Measurements from ENCODE around the gene MEPCE.
A peak's percentile ranks its signal among the peaks of the same experiment; 100 is the strongest.

MEPCE gene

DNA sequence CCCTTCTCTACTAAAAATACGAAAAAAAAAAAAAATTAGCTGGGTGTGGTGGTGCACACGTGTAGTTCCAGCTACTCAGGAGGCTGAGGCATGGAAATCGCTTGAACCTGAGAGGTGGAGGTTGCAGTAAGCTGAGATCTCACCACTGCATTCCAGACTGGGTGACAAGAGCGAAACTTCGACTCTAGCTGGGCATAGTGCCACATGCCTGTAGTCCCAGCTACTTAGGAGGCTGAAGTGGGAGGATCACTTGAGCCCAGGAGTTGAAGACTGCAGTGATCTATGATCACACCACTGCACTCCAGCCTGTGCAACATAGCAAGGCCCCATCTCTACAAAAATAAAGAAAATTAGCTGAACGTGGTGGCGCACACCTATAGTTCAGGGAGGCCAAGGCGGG is 35.7 kb downstream of the MEPCE start:
- no peak for DNase-seq

DNA sequence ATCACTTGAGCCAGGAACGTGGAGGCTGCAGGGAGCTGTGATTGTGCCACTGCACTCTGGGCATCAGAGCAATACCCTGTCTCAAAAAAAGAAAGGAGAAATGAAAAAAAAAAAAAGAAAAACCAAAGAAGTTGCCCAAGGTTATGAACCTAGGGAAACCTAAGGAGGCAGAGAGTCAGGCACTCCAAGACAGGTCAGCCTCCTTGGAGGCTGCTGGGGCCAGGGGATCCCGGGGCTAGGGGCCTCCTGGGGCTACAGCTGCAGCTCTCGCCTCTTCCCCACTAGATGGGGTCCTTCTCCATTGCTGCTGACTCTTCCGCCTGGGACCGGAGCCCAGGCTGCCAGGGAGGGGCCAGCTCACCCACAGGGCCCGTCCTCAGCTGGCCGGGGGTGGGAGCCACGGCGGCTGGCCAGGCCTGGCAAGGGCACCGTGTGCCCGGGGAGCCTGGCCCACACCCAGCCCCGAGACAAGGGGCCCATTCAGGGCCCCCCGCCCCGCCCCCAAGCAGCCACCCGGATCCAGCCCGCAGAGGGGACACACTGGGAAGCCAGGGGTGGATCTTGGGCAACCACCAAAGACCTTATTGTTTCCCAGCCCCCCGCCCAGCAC is 36.2 kb downstream of the MEPCE start:
- no peak for DNase-seq

DNA sequence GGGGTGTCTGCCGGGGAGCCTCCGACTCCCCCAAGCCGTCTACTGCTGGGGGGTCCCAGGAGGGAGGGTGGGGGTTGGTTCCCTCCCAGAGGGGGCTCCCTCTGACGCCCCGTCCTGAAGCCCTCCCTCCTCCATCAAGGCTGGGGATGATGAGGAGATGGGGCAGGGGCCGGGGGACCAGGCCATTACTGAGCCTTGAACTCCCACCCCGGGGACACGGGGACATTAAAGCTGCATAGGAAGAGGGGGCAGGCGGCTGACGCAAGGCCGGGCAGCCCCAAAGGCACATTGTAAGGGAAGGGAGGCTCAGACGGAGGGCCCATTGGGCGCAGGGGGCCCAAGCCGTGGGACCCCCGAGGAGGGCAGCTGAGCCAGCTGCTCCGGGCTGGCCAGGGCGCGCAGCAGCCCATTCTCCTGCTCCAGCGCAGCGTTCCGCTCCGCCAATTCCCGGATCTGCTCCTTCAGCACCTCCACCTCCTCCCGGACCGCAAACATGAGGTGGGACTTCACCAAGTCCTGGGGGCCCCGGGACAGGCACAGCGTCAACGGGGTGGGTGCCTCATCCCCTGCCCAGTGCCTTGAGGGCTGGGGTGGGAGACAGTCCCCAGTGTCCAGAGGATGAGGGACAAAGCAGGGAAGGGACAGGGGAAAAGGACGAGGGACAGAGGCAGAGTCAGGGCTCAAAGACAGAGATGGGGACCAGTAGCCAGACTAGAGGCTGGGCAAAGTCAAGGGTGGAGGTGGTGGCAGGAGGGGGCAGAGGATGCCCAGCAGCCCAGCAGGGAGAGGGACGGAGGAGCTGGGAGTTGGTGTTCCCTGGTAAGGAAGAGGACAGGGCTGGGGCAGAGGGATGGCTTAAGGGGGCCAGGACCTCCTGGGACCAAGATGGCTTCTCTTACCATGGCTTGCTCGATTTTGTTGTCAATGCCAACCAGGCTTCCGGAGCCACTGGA is 37.3 kb downstream of the MEPCE start:
- DNase-seq: no peak

DNA sequence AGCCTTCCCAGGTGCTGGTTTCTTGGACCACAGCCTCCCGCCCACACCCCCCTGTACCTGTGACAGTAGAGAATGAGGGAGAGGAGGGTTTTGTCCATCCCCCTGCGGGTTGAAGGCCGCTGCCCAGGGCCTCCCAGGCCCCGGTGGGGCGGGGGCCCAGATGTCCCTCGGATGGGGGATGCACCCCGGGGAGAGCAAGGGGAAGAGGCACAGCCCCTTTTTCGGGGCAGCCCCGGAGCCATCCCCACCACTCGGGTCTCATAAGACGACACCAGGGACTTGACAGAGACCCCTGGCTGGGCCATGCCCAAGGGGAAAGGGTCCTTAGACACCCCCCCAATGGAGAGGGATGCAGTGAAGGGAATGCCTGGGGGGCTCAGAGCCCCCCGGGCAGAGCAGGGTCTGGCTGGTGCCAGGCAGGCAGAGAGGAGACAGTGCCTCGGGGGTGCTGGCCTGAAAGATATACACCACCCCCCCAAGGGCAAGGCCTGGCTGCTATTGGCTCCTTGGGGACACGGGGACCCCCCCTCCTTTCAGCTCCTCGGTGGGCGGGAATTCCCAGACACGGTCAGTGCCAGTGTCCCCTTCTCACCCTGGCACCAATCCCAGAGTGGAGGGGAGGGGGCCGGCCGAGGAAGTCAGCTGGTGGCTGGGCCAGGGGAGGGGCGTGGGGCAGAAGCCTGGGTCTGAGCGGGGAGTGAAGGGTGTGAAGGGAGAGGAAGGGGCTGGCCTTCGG is 38.2 kb downstream of the MEPCE start:
- no peak for DNase-seq

DNA sequence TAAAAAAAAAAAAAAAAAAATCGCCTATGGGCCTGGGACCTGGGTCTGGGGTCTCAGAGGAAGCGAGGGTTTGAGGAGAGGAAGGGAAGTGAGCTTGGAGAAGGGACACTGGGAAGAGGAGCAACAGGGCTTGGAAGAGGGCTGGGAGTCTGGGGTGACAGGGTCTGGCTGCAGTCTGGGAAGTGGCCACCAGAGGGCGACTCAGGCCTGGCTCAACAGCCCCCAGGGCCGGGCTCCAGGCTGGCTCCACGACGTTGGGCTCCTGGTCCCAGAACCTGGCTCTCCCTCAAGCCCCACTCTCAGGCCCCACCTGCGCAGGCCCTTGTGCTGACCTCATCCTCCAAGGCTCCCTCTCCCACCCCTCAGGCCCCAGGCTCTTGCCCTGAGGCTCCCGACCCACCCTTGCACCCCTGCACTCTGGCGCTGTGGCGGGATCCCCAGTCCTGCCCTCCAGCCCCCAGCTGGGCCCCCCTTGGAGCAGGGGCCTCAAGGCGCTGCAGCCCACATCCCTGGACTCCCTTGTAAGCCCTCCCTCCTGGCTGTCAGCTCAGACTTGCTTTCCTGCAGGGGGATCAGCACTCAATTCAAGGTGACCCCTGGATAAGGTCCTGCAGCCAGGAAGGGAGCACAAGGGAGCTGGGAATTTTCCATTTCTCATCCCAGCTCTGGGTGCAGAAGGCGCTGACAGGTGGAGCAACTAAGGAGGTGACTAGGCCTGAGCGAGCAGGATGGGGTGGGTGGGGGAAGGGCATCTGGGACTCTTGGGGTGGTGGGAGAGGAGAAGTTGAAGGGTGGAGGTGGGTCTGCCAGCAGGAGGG is 39.8 kb downstream of the MEPCE start:
- peak; percentile 72 for DNase-seq

DNA sequence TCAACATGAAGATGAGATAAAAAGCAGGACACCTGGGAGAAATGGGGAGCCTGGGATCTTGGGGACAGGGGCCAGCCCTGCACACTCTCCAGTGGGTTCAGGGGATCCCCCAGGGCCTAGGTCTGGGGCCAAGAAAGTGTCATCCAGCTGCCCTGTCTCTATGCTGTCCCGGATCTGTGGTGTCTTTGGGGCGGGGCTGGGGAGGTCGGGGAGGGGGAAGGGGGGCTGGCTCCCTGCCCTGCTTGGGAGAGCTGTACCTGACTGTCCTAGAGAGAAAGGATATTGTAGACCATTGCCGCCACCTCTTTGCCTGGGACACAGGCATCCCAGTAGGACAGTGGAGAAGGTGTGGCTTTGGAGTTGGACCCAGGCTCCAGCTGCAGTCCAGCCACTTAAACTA is 41.4 kb downstream of the MEPCE start:
- DNase-seq: no peak

DNA sequence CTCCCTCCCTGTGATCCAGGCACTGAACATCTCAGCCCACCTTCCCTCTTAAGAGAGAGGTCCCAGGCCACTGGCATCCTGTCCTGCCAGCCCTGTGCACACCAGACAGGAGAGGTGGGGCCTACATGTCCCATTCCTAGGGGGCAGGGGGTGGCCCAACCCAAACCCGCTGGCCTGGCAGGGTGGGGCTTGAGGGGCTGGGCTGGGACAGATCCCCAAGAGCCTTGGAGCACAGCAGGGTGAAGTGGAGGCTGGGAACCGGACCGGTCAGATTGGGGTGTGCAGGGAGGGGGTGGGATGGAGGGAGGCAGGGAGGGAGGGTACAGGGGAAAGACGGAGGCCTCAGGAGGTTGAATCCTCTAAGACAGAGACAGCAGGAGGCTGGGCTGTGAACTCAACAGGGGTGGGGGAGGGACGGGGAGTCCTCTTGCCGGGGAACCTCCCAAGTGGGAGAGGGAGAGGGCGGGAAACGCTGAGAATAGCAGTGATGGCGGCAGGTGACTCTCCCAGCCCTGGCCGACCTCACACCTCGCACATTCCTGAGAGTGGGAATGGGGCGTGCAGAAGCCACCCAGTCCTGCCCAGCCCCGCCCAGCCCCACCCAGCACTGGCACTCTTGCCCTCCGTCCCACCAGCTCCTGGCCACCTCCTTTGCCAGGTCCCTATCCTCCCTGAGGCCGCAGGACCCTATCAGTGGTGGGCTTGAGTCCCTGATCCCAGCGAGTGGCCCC is 42.7 kb downstream of the MEPCE start:
- no peak for DNase-seq

DNA sequence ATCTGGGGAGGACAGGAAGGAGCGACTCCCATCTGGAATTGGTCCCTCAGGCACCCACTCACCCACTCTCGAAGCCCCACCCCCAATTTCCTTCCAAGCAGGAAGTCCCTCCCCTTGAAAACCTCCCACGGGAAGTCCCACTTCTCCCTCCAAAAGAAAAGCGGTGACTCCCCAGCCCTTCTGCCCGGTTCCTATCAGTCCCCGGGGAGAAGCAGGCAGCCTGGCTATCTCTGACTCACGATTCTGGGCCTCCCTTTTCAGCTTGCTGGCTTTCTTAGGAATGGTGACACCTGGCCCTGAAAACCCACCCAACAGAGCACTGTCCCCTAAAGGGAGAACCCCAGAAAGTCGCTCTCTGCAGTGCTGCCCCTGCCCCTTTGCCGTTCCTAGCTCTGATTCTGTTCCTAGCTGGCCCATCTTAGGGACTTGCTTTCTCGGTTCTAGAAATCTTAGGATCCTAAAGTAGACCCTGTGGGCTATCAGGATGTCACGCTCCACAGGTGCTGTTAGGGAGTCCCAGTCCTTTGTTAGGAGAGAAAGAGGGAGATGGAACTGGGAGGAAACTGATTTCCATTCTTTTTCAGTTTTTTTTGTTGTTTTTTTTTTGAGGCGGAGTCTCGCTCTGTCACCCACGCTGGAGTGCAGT is 43.3 kb downstream of the MEPCE start:
- DNase-seq: no peak

DNA sequence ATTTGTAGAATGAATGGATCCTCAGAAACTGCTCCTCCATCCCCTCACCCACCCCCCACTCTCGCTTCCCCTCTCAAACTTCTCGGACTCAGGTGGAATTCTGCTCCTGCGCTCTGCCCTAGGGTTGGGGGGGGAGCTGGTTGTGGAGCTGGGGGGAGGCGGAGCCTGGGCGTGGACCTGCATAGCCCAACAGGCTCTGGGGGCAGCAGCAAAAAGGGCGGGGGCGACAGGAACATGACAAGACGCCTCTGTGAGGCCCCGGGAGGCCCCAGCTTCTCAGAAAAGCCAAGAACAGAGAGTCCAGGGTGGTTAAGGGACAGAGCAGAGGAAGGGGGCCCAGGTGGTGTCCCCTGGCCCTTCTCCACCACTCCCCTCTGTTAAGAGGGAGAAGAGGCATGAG is 45.9 kb downstream of the MEPCE start:
- no peak for DNase-seq

DNA sequence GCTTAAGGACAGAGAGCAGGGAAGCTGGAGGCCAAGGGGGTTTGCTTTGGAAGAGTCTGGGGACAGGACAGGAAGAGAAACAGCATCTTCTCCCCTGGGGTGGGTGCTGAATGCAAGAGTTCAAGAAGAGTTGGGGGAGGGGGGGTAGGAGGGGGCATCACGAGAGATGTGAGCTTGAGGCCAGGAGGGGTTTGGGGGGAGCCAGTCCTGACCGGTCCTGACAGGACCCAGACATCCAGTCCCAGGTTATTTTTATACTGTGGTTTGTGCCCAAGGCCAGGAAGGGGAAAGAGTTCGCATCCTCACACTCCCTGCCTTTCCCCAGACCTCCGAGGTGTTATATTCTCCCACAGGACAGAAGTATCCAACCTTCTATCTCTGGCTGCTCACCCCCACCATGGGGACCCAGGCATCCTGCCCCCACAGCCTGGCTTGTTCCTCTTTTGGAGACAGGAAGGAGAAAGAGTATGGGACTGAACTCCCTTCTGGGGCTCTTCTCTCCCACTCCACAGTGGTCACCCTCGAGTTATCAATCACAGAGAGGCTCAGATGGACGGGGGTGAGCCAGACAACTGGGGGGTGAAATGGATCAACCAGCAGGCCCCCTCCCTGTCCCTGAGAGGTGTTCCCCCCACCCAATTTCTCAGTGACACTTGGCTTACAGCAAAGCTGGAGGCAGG is 46.6 kb downstream of the MEPCE start:
- no peak for DNase-seq

DNA sequence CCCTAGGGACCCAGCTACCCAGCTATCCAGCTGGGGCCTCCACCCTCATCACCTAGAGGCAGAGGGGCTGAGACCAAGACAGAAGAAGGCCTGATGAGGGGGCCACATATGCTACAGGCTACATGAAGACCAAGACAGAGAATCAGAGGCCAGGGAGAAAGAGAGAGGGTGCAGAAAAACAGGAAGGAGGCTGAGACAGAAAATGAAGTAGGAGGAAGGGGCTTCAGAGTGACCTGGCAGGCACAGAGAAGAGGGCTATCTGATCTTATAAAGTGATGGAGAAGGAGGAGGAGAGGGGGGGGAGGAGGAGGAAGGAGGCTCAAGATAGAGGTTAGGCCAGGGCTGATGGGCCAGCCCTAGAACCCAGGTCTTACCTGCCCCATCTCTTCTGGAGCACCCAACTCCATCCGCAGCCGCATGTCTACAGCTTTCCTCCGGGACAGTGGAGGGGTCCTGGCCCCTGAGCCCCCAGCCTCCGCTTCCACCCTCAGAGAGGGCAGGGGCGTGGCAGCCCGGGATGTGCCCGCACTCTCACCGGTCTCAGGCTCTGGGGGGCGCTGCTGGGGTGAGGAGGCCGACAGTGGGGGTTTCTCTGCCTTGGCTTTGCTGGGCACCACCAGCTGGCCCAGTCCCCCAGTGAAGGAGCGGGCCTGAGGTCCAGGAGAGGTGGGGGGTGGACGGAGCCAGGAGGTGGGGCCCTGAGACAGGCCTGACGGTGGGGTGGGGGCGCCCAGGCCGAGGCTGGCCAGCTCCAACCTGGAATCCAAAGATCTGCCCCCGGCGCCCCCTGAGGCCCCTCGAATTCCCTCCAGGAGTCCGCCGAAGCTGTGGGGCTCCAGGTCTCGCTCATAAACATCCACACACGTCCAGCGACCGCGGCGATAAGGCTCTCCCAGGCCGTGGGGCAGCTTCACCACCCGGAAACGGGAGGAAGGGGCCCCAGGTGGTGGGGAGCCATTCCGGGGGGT is 47.6 kb downstream of the MEPCE start:
- DNase-seq: peak; percentile 17

DNA sequence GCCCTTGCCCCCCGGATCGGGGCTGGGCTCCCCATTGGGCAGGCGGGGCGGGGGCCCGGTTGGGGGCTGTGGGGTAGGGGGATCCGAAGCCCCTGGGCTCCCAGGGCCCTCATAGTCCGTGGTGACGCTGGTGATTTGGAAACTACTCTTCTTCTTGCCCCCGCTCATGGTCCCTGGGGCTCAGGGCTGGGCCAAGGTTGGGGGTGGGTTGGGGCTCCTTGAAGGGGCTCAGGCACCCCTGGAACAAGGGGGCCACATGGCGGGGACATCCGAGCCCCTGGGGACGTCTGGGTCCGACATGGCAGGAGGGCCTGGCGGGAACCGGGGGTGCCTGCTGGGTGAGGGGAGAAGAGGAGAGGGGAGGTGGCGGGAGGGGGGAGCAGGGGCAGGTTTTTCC is 48.2 kb downstream of the MEPCE start:
- DNase-seq: no peak

DNA sequence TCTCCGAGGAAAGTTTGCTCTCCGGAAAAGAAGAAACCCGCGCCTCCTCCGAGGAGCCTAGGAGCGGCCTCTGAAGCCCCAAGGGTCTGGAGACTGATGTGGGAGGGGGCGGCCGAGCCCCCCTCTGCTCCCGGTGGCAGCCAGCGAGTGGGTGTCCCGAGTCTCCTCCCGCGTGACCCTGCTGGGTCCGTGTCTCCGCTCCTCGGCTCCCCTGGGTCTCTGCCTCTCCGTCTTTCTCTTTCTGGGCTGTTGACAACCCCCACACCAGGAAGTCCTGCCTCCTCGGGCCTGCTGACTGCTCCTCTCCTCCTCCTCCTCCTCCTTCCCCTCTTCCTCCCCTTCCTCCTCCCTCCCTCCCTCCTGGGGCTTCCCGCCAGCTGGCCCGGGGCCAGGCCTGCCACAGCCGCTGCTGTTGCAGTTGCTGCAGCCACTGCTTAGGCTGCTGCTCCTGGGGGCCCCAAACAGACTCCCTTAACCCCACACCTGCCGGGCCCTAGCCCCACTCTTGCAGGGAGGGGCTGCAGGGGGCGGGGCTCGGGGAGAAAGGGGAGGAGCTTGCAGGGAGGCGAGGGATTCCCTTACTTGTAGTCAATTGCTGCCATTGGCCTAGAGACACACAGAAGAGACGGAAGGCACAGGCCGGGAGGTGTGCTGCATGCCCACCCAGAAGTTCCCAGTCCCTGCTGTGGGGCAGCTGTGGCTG is 49.5 kb downstream of the MEPCE start, which contains the start of gene TSC22D4:
TSS of gene TSC22D4 (minus strand) at position 257 of the 703 bp plus-strand sequence. CDS start 1,176 bp downstream, outside the sequence.
- peak; percentile 91 for DNase-seq

DNA sequence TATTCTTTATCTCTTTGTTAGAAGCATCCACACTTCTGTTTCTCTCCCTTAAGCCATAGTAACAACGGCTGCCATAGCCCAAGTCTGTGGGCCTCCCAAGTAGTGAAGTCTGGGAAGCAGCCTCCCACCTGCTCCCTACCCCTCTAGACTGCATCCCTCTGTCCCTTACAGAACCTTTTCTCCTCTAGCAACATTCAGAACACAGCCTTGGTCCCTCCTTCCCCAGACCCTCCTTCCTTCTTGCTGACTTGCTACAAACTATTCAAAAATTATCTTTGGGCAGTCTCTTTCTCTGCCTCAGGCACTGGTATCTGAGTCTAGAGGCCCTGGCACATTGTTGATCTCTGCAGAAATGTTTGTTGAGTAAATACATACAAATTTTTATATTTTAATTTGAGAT is 51.8 kb downstream of the MEPCE start:
- DNase-seq: no peak

DNA sequence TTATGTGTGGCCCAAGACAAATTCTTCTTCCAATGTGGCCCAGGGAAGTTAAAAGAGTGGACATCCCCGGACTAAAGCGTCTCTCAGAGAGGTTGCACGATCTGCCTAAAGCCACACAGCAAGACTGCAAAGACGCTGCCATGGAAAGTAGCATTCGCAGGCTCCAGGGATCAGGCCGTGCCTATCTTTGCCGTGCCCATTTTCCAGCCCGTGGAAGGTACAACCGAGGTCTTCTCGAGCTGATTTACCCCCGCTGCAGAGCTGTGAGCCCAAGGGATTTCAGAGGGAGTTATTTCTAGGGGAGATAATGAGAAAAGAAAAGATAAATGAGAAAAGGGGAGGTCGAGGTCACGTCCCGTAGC is 53.1 kb downstream of the MEPCE start:
- no peak for DNase-seq

DNA sequence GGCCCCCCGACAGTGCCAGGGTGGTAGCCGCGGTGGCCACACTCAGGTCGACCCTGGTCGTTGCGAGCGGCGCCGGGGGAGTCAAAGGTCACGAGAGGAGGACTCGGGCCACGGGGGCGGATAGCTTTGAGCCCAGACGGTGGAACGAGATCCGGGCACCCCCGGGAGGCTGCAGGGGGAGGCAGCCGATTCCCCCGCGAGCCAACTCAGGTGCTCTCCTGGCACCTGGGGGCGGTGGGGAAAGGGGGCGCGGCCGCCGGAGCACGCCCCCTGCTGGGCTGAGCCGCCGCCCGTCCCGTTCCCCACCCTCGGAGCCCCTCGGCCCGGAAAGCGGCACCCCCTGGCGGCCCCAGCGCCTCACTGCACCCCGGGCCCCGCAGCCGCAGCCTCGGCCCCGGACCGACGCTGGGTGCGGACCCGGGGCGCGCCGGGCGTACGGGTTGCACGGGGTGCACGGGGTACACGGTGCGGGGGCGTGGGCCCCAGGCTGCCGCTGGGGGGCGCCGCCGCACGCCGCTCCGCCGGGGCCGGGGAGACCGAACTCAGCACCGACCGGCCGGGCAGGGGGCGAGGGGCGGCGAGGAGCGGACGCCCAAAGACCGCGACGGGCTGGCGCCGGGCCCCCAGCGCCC is 53.6 kb downstream of the MEPCE start:
- DNase-seq: peak; percentile 73
